WTC11 (cell line): ENCODE results near the gene PARS2. TPM values are rescaled to one million over a fixed set of nuclear protein-coding genes. Genes with fewer than 3 reads are reported as not detected.

ENCODE experiments used
- ATAC-seq: fragments of 200-7000 bp; cut with Tn5 transposase; 2 replicates; pipeline ENCODE4 v1.10.0; 2021; ENCODE audit warnings: mild to moderate bottlenecking, moderate library complexity
- CTCF ChIA-PET: fragments of 300-600 bp; sonication (Branson Sonifier 250); formaldehyde crosslinking; loops from one replicate; lab custom pipeline; 2021; ENCODE audit warnings: antibody characterized with exemption; lab: Charles Lee
- POLR2A ChIA-PET: fragments of 350-600 bp; sonication (Branson Sonifier 250); formaldehyde crosslinking; loops from one replicate; lab custom pipeline; 2021; ENCODE audit warnings: antibody characterized with exemption; lab: Charles Lee
- DNase-seq: peaks from one replicate; pipeline ENCODE4 v3.0.0; 2021; ENCODE audit warnings: low spot score
- H3K27ac Mint-ChIP-seq: 2 replicates; pipeline ENCODE4 v1.8.0; 2021; ENCODE audit warnings: mixed read lengths
- H3K27me3 Mint-ChIP-seq: 2 replicates; pipeline ENCODE4 v1.8.0; 2021; ENCODE audit warnings: low read depth, mild to moderate bottlenecking, moderate library complexity, mixed read lengths
- H3K36me3 Mint-ChIP-seq: 2 replicates; pipeline ENCODE4 v1.8.0; 2021; ENCODE audit warnings: mixed read lengths
- H3K4me1 Mint-ChIP-seq: 2 replicates; pipeline ENCODE4 v1.8.0; 2022; ENCODE audit warnings: mixed read lengths
- H3K4me3 Mint-ChIP-seq: 2 replicates; pipeline ENCODE4 v1.8.0; 2021; ENCODE audit warnings: mild to moderate bottlenecking, moderate library complexity, mixed read lengths
- H3K9me3 Mint-ChIP-seq: 2 replicates; pipeline ENCODE4 v1.8.0; 2021; ENCODE audit warnings: mixed read lengths
- AFF4 ChIP-seq: sonication (generic); formaldehyde crosslinking; IDR thresholded peaks from 2 replicates; pipeline ENCODE4 v1.8.1; 2023; ENCODE audit warnings: mild to moderate bottlenecking, missing genetic modification reagents, borderline replicate concordance
- CREM ChIP-seq: sonication (generic); formaldehyde crosslinking; IDR thresholded peaks from 2 replicates; pipeline ENCODE4 v1.8.1; 2022; ENCODE audit warnings: mild to moderate bottlenecking, missing genetic modification reagents, moderate library complexity
- ELF4 ChIP-seq: sonication (generic); formaldehyde crosslinking; IDR thresholded peaks from 2 replicates; pipeline ENCODE4 v1.8.1; 2022; ENCODE audit warnings: low read depth, mild to moderate bottlenecking, moderate library complexity, missing genetic modification reagents
- ETV6 ChIP-seq: sonication (generic); formaldehyde crosslinking; IDR thresholded peaks from 2 replicates; pipeline ENCODE4 v1.8.1; 2022; ENCODE audit warnings: mild to moderate bottlenecking, missing genetic modification reagents
- JUN ChIP-seq: sonication (generic); formaldehyde crosslinking; IDR thresholded peaks from 2 replicates; pipeline ENCODE4 v1.8.0; 2023; ENCODE audit warnings: mild to moderate bottlenecking, missing genetic modification reagents
- MAX ChIP-seq: sonication (generic); formaldehyde crosslinking; IDR thresholded peaks from 2 replicates; pipeline ENCODE4 v1.8.0; 2022; ENCODE audit warnings: mild to moderate bottlenecking, missing genetic modification reagents
- RORB ChIP-seq: fragments of 250-450 bp; sonication (Bioruptor Pico); IDR thresholded peaks from 2 replicates; pipeline ENCODE4 v1.9.0; 2021; ENCODE audit warnings: mild to moderate bottlenecking
- SMAD4 ChIP-seq: sonication (generic); formaldehyde crosslinking; IDR thresholded peaks from 2 replicates; pipeline ENCODE4 v1.8.0; 2022; ENCODE audit warnings: mild to moderate bottlenecking, missing genetic modification reagents
- ZMAT4 ChIP-seq: fragments of 250-450 bp; sonication (Bioruptor Pico); IDR thresholded peaks from 2 replicates; pipeline ENCODE4 v1.9.0; 2021; ENCODE audit warnings: mild to moderate bottlenecking
- ZNF219 ChIP-seq: sonication (generic); formaldehyde crosslinking; IDR thresholded peaks from 2 replicates; pipeline ENCODE4 v1.8.0; 2023; ENCODE audit warnings: missing genetic modification reagents, mild to moderate bottlenecking, borderline replicate concordance
- ZNF425 ChIP-seq: fragments of 250-450 bp; sonication (Bioruptor Pico); conservative IDR thresholded peaks from 2 replicates; pipeline ENCODE4 v1.9.0; 2021; ENCODE audit warnings: mild to moderate bottlenecking
- total RNA-seq: library from RNA; stranded (reverse); gene quantifications from 3 replicates; pipeline ENCODE4 v1.2.3, GENCODE V29; 2021
- TF ChIP-seq, protein P1 (sequence below): sonication (generic); formaldehyde crosslinking; IDR thresholded peaks from 2 replicates; pipeline ENCODE4 v1.8.0; 2022; ENCODE audit warnings: mild to moderate bottlenecking, missing genetic modification reagents
- TF ChIP-seq, protein P2 (sequence below): sonication (generic); formaldehyde crosslinking; IDR thresholded peaks from 2 replicates; pipeline ENCODE4 v1.8.1; 2023; ENCODE audit warnings: mild to moderate bottlenecking, moderate library complexity, missing genetic modification reagents
- TF ChIP-seq, protein P3 (sequence below): sonication (generic); formaldehyde crosslinking; IDR thresholded peaks from 2 replicates; pipeline ENCODE4 v1.8.0; 2022; ENCODE audit warnings: mild to moderate bottlenecking, missing genetic modification reagents

Gene PARS2
- total RNA-seq, 1 experiment from 2014 or later, result 11.5 TPM

GRCh38 chr1:54764133-54764921, at the start of gene PARS2 (continued):
- no peak for TF ChIP-seq AFF4 (CRISPR knock-in tag)
- TF ChIP-seq CREM (CRISPR knock-in tag), result 0 out of 2 replicates have a peak, but pooled peaks have one; percentile 35
- TF ChIP-seq, protein P1, sequence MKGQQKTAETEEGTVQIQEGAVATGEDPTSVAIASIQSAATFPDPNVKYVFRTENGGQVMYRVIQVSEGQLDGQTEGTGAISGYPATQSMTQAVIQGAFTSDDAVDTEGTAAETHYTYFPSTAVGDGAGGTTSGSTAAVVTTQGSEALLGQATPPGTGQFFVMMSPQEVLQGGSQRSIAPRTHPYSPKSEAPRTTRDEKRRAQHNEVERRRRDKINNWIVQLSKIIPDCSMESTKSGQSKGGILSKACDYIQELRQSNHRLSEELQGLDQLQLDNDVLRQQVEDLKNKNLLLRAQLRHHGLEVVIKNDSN (CRISPR knock-in tag), result peak; percentile 34; the same call in 1 of the 2 replicates
- no peak for TF ChIP-seq ZNF219 (CRISPR knock-in tag)
- TF ChIP-seq, protein P2, sequence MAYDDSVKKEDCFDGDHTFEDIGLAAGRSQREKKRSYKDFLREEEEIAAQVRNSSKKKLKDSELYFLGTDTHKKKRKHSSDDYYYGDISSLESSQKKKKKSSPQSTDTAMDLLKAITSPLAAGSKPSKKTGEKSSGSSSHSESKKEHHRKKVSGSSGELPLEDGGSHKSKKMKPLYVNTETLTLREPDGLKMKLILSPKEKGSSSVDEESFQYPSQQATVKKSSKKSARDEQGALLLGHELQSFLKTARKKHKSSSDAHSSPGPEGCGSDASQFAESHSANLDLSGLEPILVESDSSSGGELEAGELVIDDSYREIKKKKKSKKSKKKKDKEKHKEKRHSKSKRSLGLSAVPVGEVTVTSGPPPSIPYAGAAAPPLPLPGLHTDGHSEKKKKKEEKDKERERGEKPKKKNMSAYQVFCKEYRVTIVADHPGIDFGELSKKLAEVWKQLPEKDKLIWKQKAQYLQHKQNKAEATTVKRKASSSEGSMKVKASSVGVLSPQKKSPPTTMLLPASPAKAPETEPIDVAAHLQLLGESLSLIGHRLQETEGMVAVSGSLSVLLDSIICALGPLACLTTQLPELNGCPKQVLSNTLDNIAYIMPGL (CRISPR knock-in tag), result no peak
- peak; percentile 31; the same call in 1 of the 2 replicates for TF ChIP-seq JUN (CRISPR knock-in tag)
- no peak for TF ChIP-seq ZNF425 (CRISPR knock-in tag)
- TF ChIP-seq RORB, result no peak
- TF ChIP-seq SMAD4 (CRISPR knock-in tag), result no peak
- TF ChIP-seq MAX (CRISPR knock-in tag), result peak; percentile 88
- TF ChIP-seq, protein P3, sequence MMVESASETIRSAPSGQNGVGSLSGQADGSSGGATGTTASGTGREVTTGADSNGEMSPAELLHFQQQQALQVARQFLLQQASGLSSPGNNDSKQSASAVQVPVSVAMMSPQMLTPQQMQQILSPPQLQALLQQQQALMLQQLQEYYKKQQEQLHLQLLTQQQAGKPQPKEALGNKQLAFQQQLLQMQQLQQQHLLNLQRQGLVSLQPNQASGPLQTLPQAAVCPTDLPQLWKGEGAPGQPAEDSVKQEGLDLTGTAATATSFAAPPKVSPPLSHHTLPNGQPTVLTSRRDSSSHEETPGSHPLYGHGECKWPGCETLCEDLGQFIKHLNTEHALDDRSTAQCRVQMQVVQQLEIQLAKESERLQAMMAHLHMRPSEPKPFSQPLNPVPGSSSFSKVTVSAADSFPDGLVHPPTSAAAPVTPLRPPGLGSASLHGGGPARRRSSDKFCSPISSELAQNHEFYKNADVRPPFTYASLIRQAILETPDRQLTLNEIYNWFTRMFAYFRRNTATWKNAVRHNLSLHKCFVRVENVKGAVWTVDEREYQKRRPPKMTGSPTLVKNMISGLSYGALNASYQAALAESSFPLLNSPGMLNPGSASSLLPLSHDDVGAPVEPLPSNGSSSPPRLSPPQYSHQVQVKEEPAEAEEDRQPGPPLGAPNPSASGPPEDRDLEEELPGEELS (CRISPR knock-in tag), result peak; percentile 74; the same call in 1 of the 2 replicates

GRCh38 chr1:54814126-54814498, 49.8 kb upstream of the PARS2 start:
- CTCF ChIA-PET, result interaction anchor here (1.0 to 2.6 kb wide), 7 partner anchors 13 to 732 kb away, joined by 3 to 12 read pairs (median 4); partner anchors contain the start of gene TTC22
- ATAC-seq (peak; percentile 11; the same call in 1 of the 2 replicates), DNase-seq (no peak)
- H3K27ac Mint-ChIP-seq, result peak overlapping the region; percentile 71; the same call in 1 of the 2 replicates
- no peaks in the 10 kb centered on the region for H3K9me3 Mint-ChIP-seq
- no peak overlapping the region for H3K4me3 Mint-ChIP-seq
- TF ChIP-seq ZMAT4 (no peak), ETV6 (0 out of 2 replicates have a peak, but pooled peaks have one; percentile 17), ELF4 (CRISPR knock-in tag) (no peak)
- TF ChIP-seq, all 79 proteins: peak for 1
- Mint-ChIP-seq H3K27me3 (peaks cover 7% of the 10 kb centered on the region; the same call in 1 of the 2 replicates), H3K36me3 (no peaks in the 10 kb centered on the region), H3K4me1 (peaks cover 32% of the 10 kb centered on the region)
- POLR2A ChIA-PET, result no interaction called here
